HG03039 (cell line): ENCODE data around the gene SLC66A1.
"Not testable (repeated sequence)": the region's sequence is repeated elsewhere in the genome, so short reads cannot be mapped to it uniquely, and the experiment has no call there.

Experiments used
- ATAC-seq: cut with Tn5 transposase; IDR thresholded peaks from one replicate; pipeline ENCODE4 v1.9.1; 2021; ENCODE audit warnings: mild to moderate bottlenecking, moderate library complexity; ENCODE audit not compliant: unreplicated experiment

Gene SLC66A1, protein sequence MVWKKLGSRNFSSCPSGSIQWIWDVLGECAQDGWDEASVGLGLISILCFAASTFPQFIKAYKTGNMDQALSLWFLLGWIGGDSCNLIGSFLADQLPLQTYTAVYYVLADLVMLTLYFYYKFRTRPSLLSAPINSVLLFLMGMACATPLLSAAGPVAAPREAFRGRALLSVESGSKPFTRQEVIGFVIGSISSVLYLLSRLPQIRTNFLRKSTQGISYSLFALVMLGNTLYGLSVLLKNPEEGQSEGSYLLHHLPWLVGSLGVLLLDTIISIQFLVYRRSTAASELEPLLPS

DNA sequence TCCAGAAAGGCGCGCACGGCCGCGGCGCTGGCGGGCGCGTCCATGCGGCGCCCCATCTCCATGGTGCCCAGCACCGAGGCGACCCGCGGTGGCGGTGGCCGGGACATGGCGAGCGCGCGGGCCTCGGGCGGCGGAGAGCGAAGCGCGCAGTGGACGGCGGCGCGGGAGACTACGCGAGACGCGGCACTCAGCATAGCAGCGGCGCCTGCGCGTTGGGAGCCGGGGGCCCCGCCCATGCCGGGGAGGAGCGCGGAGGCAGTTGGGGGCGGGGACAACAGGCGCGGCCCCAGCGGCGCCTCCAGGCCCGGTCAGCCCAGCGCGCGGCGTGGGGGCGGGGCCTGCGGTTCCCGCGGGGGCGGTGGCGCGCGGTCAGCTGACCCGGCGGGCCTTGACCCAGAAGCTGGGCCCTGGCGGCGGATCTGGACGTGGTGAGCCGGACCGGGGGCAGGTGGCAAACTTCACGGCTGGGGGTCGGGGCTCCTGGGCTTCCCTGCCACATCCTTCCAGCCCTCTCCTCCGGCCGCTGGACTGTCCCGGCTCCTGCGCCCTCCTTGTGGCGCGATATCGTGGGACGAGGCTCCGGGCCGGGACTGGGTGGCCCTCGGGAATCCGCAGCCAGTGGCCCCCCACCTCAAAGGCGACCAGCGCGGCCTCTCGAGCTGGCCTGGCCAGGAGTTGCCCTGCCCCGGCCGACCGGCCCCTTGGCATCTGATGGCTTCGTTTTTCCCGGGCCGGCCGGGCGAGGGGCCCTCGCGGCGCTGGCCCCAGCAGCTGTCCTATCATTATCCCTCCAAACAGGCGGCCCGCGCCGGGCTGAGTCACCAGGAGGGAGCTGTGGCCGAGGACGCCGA is at the start of gene SLC66A1, which contains the start of gene AKR7A2:
SLC66A1 (plus strand) TSS at position 396 of the 851 bp plus-strand sequence. CDS start 5,352 bp downstream, outside the sequence.
AKR7A2 (minus strand) TSS at position 214 of the 851 bp plus-strand sequence; CDS start at position 194, 20 bp downstream.
- ATAC-seq, result peak; percentile 74

DNA sequence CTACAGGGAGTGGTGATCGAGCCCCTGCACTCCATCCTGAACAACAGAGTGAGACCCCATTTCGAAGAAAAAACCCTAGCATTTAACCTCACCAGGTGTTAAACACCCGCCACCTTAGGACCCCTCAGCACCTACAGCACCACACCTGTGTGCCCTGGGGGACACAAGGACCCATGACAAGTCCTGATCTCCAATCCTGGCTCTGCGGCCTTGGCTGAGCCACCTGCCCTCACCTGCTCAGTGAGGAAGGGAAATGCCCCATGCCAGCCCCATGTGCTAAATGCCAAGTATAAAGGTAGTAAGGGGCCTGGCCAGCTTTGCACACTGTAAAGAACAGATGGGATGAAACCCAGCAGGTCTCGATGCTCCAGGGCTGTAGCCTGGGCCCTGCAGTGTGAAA is 49.4 kb upstream of the SLC66A1 start:
- no peak for ATAC-seq

DNA sequence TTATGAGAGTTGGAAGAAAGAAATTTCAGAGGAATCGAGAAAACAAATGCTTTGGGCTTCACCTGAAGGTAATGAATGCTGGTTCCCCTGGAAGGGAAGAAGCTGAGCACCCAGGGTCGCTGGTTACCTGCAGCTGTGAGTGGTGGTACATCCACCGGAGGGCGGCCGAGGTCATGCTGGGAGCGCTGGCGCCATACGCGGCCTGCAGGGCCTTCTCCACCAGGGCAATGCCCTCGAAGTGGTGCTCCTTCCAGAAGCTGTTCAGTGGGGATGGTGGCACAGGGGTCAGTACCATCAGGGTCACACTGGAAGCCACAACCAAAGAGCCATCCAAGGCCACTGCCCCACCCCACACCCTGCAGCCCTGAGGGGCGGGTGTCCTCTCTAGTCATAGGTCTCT is 43.7 kb upstream of the SLC66A1 start:
- ATAC-seq, result no peak

DNA sequence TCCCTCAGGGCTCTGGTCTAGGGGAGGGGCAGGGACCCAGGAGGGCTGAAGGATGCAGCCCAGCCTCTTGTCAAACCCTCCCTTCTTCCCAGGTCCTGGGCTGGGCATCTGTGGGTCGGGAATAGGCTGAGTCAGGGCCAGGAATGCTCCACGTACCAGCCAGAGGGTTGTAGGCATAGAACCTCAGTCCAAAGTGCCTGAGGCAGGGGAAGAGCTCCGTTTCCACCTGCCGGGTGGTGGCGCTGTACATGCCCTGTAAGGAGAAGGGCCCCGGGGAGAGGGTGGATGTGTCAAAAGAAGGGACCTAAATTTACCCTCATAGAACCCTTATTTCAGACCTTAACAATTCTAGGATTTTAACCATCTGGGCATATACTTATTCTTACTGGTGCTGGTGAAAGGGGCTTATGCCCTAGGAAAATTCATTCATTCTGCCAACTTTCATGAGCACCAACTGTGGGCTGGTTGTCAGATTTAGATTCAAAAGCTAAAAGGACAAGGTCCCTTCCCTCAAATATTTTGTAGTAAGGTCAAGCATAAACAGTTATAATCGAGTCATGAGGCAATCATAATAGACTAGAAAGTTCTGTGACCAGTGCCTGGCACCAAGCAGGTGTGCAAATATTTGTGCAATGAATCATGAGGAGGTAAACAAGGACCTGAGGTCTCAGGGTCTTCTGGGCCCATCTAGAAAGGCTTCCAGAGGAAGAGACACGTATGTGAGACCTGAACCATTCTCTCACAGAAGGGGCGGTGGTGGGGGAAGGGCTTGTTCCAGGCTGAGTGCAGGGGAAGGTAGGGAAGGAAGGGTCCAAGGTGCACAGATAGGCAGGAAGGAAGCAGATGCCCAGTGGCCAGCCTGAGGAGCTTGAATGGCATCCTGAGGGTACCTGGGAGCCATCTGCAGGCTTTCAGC is 42.4 kb upstream of the SLC66A1 start:
- ATAC-seq, result not testable (repeated sequence)

GRCh38 chr1:19270343-19270730 is 41.8 kb upstream of the SLC66A1 start:
- ATAC-seq, result not testable (repeated sequence)

DNA sequence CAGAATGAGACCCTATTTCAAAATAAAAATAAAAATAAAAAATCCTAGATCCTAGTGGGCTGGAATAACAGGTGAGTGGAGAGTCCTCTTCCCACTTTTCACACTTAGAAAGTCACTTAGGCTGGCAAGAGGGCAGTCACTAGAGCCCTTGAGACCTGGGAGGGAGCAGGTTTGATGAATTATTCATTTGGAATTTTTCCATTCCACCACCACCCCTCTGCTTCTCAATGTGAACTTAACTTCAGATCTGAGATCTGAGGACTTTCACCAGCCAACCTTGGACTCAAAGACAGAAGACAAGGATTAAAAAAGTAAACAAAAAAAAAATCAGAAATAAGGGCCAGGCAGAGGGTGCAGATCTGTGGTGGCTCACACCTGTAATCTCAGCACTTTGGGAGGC is 40.1 kb upstream of the SLC66A1 start:
- ATAC-seq, result no peak

GRCh38 chr1:19273106-19273843 is 38.9 kb upstream of the SLC66A1 start:
- no peak for ATAC-seq

DNA sequence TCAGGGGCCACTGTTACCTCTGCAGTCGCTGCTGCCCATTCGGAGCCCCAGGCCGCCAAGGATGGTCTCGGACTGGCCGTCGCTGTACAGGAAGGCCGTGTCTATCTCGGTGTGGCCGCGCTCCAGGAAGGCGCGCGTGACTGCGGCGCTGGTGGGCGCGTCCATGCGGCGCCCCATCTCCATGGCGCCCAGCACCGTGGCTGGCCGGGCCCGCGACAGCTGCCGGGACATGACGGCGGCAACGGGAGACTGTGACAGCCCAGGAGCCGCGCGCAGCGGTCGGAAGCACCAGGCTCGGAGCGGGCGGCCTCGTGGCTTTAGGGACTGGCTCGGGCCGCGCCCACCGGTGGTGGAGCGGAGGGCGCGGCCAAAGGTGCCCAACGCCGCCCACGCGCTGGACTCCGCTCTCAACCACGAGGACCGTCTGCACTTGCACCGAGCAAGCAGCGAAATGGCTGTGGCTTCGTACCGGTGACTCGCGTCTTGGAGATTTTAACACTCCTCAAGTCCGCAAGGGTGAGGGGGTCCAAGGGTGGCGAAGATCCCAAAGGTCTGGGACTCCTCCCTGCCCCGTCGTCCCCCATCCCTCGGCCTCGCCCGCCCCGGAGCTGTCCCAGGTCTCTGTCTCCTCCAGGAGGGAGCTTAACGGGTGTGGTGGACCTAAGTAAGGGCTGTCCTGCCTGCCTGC is 38.1 kb upstream of the SLC66A1 start:
- not testable (repeated sequence) for ATAC-seq

DNA sequence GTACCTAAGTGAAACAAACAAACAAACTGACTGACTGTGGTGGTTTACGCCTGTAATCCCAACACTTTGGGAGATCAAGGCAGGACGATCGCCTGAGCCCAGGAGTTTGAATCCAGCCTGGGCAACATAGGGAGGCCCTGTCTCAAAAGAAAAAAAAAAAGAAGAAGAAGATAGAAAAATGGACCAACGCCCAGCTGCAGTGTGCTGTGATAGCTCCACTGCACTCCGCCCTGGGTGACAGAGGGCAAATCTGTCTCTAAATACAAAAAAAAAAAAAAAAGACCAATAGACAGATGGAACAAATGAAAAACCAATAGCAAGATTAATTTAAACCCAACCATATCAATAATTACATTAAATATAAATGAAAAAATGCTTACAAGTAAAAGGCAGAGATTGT is 37.5 kb upstream of the SLC66A1 start:
- no peak for ATAC-seq

- ATAC-seq, result no peak
These were observed 28.2 kb upstream of the SLC66A1 start for GRCh38 chr1:19283891-19284290.

DNA sequence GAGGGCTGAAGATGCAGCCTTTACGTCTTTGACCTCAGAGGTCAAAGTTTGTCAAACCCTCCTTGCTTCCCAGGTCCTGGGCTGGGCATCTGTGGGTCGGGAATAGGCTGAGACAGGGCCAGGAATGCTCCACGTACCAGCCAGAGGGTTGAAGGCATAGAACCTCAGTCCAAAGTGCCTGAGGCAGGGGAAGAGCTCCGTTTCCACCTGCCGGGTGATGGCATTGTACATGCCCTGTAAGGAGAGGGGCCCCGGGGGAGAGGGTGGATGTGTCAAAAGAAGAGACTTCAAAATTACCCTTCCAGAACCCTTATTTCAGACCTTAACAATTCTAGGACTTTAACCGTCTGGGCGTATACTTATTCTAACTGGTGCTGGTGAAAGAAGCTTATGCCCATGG is 27.2 kb upstream of the SLC66A1 start:
- ATAC-seq, result no peak

GRCh38 chr1:19285366-19285765 is 26.8 kb upstream of the SLC66A1 start:
- ATAC-seq, result not testable (repeated sequence)

DNA sequence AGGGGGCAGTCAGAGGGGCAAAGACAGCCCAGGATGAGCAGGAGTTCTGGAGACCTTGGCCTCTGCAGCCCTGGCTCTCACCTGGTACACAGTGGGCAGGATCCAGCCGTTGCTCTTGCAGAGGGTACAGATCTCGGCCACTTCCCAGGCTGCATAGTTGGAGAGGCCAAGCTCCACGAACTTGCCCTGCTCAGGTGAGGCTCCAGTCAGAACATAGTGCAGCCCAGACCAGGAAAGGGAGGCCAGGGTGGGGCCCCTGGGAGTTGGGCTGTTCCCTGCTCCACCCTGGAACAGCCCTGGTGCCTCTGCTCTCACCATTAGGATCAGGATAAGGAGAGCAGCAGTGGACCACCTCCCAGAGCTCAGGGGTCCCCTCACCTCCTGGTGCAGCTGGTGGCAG is 26.3 kb upstream of the SLC66A1 start:
- not testable (repeated sequence) for ATAC-seq

- no peak for ATAC-seq
These were observed 24.5 kb upstream of the SLC66A1 start for GRCh38 chr1:19287436-19288185.

DNA sequence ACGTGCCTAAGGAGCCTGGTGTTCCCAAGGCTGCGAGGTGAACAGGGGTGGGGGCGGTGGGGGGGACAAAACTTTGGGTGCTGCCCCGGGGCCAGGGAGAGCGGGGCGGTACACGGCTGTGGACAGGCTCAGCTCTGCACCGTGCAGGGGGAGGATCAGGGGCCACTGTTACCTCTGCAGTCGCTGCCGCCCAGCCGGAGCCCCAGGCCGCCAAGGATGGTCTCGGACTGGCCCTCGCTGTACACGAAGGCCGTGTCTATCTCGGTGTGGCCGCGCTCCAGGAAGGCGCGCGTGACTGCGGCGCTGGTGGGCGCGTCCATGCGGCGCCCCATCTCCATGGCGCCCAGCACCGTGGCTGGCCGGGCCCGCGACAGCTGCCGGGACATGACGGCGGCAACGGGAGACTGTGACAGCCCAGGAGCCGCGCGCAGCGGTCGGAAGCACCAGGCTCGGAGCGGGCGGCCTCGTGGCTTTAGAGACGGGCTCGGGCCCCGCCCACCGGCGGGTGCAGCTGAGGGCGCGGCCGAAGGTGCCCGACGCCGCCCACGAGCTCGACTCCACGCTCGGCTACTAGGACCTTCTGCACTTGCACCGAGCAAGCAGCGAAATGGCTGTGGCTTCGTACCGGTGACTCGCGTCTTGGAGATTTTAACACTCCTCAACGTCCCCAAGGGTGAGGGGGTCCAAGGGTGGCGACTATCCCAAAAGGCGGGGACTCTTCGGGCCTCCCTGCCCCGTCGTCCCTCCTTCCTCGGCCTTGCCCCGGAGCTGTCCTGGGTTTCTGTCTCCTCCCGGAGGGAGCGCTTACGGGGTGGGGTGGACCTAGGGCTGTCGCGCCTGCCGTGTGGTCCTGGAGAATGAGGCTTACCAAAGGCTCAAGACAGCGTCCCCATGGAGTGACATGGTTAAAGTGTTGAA is 23.5 kb upstream of the SLC66A1 start, which contains the start of gene AKR7A3:
AKR7A3 (minus strand) TSS at position 447 of the 918 bp plus-strand sequence; CDS start at position 386, 61 bp downstream.
- not testable (repeated sequence) for ATAC-seq

GRCh38 chr1:19289244-19289643 is 22.9 kb upstream of the SLC66A1 start:
- no peak for ATAC-seq

DNA sequence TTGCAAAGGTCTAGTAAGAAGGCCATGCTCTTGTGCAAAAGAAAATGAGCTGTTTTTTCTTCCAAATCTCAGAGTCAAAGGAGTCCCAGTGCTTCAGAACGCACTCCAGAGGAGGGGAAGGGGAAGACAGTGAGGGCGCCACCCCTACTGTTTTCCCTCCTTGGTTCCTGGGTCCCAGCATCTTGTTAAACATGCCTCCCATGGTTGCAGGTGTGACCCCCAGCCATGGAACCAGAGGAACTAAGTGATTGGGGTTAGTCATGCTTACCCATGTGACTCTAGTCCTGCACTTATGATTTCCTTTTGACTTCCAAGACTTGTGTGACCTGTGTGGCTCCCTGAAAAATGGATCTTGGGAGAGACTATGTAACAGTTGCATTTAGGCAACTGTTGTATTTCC is 17.5 kb upstream of the SLC66A1 start:
- ATAC-seq, result no peak

DNA sequence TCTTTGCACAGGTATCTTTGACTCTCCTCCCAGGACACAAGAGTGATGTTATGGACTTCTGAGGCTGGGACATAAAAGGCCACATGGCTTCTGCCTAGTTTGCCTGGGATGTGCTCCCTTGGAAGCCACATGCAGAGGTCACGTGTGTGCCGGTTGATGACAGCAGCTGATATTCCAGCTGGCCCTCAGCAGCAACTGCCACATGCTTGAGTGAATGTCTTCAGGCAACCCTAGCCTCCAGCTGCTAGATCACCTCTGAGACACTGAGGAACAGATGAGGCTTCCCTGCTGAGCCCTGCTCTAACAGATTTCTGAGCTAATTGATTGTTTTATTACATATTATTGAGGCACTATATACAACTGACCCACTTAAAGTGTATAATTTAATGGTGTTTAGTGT is 11.9 kb upstream of the SLC66A1 start:
- ATAC-seq, result no peak
